Erythroblast (primary cell): ENCODE results near the gene HEXIM2.

Source experiments
- GATA1 ChIP-seq: IDR thresholded peaks from 2 replicates; pipeline ENCODE4 v1.6.1; 2011; ENCODE audit warnings: low read depth, mild to moderate bottlenecking, control low read depth, low read length, moderate library complexity
- POLR2A ChIP-seq: IDR thresholded peaks from 2 replicates; pipeline ENCODE4 v1.6.1; 2011; ENCODE audit warnings: mild to moderate bottlenecking, low read length

DNA sequence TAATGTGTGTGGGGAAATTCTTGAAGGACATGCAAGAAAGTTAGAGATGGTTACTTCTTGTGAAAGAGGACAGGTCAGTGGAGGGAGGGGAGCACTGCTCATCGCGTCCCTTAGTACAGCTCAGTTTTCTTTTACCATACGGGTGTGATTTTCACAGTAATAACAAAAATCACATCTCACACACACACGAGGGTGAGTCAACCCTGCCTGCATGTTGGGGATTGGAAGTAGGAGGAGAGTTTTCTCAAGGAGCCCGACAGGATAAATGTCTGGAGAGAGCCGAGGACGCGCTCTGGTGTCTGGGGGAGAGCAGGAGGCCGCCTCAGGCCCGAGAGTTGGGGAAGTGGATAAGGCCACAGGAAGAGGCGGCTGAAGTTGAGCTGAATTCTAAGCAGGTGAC is 45.8 kb upstream of the HEXIM2 start:
- TF ChIP-seq POLR2A = no peak
- no peak for TF ChIP-seq GATA1
